Measurements from ENCODE around the gene PLEKHG3. TPM values are rescaled to one million over a fixed set of nuclear protein-coding genes. Genes with fewer than 3 reads are reported as not detected.

PLEKHG3 gene
- total RNA-seq, 2 experiments from 2014 or later, result not detected

DNA sequence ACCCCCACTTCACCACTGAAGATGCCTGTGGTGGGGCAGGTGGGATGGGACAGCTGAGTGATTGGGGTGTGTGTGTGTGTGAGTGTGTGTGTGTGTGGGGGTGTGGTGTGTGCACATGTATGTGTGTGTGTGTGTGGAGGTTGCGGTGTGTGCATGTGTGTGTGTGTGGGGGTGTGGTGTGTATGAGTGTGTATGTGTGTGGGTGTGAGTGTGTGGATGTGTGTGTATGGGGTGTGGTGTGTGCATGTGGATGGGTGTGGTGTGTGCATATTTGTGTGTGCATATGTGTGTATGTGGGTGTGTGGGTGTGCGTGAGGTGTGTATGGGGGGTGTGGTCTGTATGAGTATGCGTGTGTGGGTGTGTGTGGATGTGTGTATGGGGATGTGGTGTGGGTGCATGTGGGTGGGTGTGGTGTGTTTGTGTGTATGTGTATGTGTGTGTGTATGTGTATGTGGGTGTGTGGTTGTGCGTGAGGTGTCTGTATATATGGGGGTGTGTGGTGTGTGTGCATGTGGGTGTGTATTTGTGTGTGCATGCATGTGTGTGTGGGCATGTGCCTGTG, 61.6 kb downstream of the PLEKHG3 start:
- POLR2A ChIA-PET, result no interaction called here
- no TSS peak for BruUV-seq (replicated peaks)

GRCh38 chr14:64766430-64767151, 62.4 kb downstream of the PLEKHG3 start:
- Histone ChIP-seq H3K9me3 (ENCODE audit: low read length) (no peaks in the 10 kb centered on the region), H3K4me2 (ENCODE audit: low read length) (no peak overlapping the region), H3K79me2 (ENCODE audit: insufficient read depth, low read depth, low read length) (no peaks in the 10 kb centered on the region), H3K9me2 (ENCODE audit: insufficient read depth, low read length) (no peaks in the 10 kb centered on the region), H3K4me3 (ENCODE audit: low read depth, low read length, poor library complexity, severe bottlenecking) (no peak overlapping the region), H3K36me3 (ENCODE audit: insufficient read depth, low read length) (no peaks in the 10 kb centered on the region), H3K4me1 (ENCODE audit: insufficient read depth, low read length, poor library complexity, severe bottlenecking) (no peaks in the 10 kb centered on the region), H4K20me1 (ENCODE audit: insufficient read depth, low read length) (no peaks in the 10 kb centered on the region), H3K27ac (ENCODE audit: low read depth, low read length, poor library complexity, severe bottlenecking) (no peak overlapping the region), H2AFZ (ENCODE audit: low read length) (no peak overlapping the region)
- intact Hi-C loops (cut with micrococcal nuclease; ENCODE audit: unreplicated experiment), result no loop called here
- ChIA-PET POLR2A (no interaction called here), CTCF (ENCODE audit: unreplicated experiment) (interaction anchor here (0.6 kb wide), 1 partner anchor 35 kb away, joined by 5 read pairs; no protein-coding TSS in a partner anchor)
- no peak for TF ChIP-seq CTCF (conservative IDR thresholded peaks at IDR 0.05; ENCODE audit: low read length)
- TF ChIP-seq EZH2phosphoT487 (IDR thresholded peaks at IDR 0.05; ENCODE audit: borderline replicate concordance, low read depth, low read length), result no peak
- no TSS peak for BruUV-seq (replicated peaks)
- DNase-seq (ENCODE audit: low spot score), result no peak

More for the DNA sequence above, 61.6 kb downstream of the PLEKHG3 start:
- H3K79me2 ChIP-seq (ENCODE audit: insufficient read depth, low read depth, low read length), result no peaks in the 10 kb centered on the region
- no peak overlapping the region for H2AFZ ChIP-seq (ENCODE audit: low read length)
- CTCF ChIA-PET (ENCODE audit: unreplicated experiment), result no interaction called here
- DNase-seq (ENCODE audit: low spot score), result no peak
- no peaks in the 10 kb centered on the region for H3K9me3 ChIP-seq (ENCODE audit: low read length)
- H3K4me3 ChIP-seq (ENCODE audit: low read depth, low read length, poor library complexity, severe bottlenecking), result no peak overlapping the region
- TF ChIP-seq CTCF (conservative IDR thresholded peaks at IDR 0.05; ENCODE audit: low read length), result no peak
- no peak for TF ChIP-seq EZH2phosphoT487 (IDR thresholded peaks at IDR 0.05; ENCODE audit: borderline replicate concordance, low read depth, low read length)
- H4K20me1 ChIP-seq (ENCODE audit: insufficient read depth, low read length), result no peaks in the 10 kb centered on the region
- H3K4me1 ChIP-seq (ENCODE audit: insufficient read depth, low read length, poor library complexity, severe bottlenecking), result no peaks in the 10 kb centered on the region
- H3K27ac ChIP-seq (ENCODE audit: low read depth, low read length, poor library complexity, severe bottlenecking), result no peak overlapping the region
- H3K4me2 ChIP-seq (ENCODE audit: low read length), result no peak overlapping the region
- intact Hi-C loops (cut with micrococcal nuclease; ENCODE audit: unreplicated experiment), result no loop called here
- no peaks in the 10 kb centered on the region for H3K9me2 ChIP-seq (ENCODE audit: insufficient read depth, low read length)
- H3K36me3 ChIP-seq (ENCODE audit: insufficient read depth, low read length), result no peaks in the 10 kb centered on the region

Measured in OCI-LY7 (cell line).